ENCODE results near the gene GLDC. TPM values are rescaled to one million over a fixed set of nuclear protein-coding genes. Genes with fewer than 3 reads are reported as not detected.

The GLDC gene
- total RNA-seq, 1 experiment from 2014 or later = 145 TPM

- CTCF ChIA-PET = interaction anchor here (0.9 kb wide), 1 partner anchor 16 kb away, joined by 3 read pairs; no protein-coding TSS in a partner anchor
- peaks cover 14% of the 10 kb centered on the region for H3K4me1 Mint-ChIP-seq
- peak overlapping the region; percentile 29; the same call in 1 of the 2 replicates for H3K27ac Mint-ChIP-seq
- POLR2A ChIA-PET = no interaction called here
- peaks cover 46% of the 10 kb centered on the region for H3K36me3 Mint-ChIP-seq
- no peak overlapping the region for H3K4me3 Mint-ChIP-seq
- ATAC-seq (no peak), DNase-seq (ENCODE audit: low spot score) (no peak)
- H3K27me3 Mint-ChIP-seq (ENCODE audit: low read depth) = no peaks in the 10 kb centered on the region
- no peak for TF ChIP-seq MAX (CRISPR knock-in tag; IDR thresholded peaks at IDR 0.05)
- no peak for TF ChIP-seq IRF2 (CRISPR knock-in tag; IDR thresholded peaks at IDR 0.05; ENCODE audit: borderline replicate concordance, low read depth)
- TF ChIP-seq, protein P1, sequence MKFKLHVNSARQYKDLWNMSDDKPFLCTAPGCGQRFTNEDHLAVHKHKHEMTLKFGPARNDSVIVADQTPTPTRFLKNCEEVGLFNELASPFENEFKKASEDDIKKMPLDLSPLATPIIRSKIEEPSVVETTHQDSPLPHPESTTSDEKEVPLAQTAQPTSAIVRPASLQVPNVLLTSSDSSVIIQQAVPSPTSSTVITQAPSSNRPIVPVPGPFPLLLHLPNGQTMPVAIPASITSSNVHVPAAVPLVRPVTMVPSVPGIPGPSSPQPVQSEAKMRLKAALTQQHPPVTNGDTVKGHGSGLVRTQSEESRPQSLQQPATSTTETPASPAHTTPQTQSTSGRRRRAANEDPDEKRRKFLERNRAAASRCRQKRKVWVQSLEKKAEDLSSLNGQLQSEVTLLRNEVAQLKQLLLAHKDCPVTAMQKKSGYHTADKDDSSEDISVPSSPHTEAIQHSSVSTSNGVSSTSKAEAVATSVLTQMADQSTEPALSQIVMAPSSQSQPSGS (CRISPR knock-in tag; IDR thresholded peaks at IDR 0.05; ENCODE audit: borderline replicate concordance, low read depth) = no peak
- no peak for TF ChIP-seq ZNF671 (CRISPR knock-in tag; IDR thresholded peaks at IDR 0.05)
- no peak for TF ChIP-seq ATF1 (CRISPR knock-in tag; IDR thresholded peaks at IDR 0.05)
- no peak for TF ChIP-seq ZNF232 (CRISPR knock-in tag; IDR thresholded peaks at IDR 0.05)
- no peak for TF ChIP-seq TEAD1 (CRISPR knock-in tag; IDR thresholded peaks at IDR 0.05)
- TF ChIP-seq FOXJ3 (CRISPR knock-in tag; IDR thresholded peaks at IDR 0.05; ENCODE audit: borderline replicate concordance) = no peak
- no peak for TF ChIP-seq FOXP4 (CRISPR knock-in tag; IDR thresholded peaks at IDR 0.05)
- TF ChIP-seq ARID4B (CRISPR knock-in tag; IDR thresholded peaks at IDR 0.05; ENCODE audit: borderline replicate concordance) = no peak
- no peak for TF ChIP-seq HMGXB4 (CRISPR knock-in tag; IDR thresholded peaks at IDR 0.05)
- TF ChIP-seq ZNF263 (CRISPR knock-in tag; IDR thresholded peaks at IDR 0.05; ENCODE audit: low read depth) = no peak
- no peak for TF ChIP-seq NR3C1 (CRISPR knock-in tag; conservative IDR thresholded peaks at IDR 0.05; ENCODE audit: low read depth)
- TF ChIP-seq, protein P2, sequence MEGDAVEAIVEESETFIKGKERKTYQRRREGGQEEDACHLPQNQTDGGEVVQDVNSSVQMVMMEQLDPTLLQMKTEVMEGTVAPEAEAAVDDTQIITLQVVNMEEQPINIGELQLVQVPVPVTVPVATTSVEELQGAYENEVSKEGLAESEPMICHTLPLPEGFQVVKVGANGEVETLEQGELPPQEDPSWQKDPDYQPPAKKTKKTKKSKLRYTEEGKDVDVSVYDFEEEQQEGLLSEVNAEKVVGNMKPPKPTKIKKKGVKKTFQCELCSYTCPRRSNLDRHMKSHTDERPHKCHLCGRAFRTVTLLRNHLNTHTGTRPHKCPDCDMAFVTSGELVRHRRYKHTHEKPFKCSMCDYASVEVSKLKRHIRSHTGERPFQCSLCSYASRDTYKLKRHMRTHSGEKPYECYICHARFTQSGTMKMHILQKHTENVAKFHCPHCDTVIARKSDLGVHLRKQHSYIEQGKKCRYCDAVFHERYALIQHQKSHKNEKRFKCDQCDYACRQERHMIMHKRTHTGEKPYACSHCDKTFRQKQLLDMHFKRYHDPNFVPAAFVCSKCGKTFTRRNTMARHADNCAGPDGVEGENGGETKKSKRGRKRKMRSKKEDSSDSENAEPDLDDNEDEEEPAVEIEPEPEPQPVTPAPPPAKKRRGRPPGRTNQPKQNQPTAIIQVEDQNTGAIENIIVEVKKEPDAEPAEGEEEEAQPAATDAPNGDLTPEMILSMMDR (IDR thresholded peaks at IDR 0.05) = no peak
- TF ChIP-seq ZNF317 (CRISPR knock-in tag; IDR thresholded peaks at IDR 0.05; ENCODE audit: borderline replicate concordance, low read depth) = no peak
- no peak for TF ChIP-seq ZSCAN18 (CRISPR knock-in tag; IDR thresholded peaks at IDR 0.05)
- TF ChIP-seq USF1 (CRISPR knock-in tag; IDR thresholded peaks at IDR 0.05) = no peak
- no peak for TF ChIP-seq RELA (CRISPR knock-in tag; IDR thresholded peaks at IDR 0.05; ENCODE audit: borderline replicate concordance)
- peaks cover 3% of the 10 kb centered on the region; the same call in 1 of the 2 replicates for H3K9me3 Mint-ChIP-seq
Observed at GRCh38 chr9:6655036-6655435, 9.5 kb upstream of the GLDC start.

All from WTC11 (cell line).